Measurements from ENCODE around the gene ZNF3. TPM values are rescaled to one million over a fixed set of nuclear protein-coding genes. Genes with fewer than 3 reads are reported as not detected.
A peak's percentile ranks its signal among the peaks of the same experiment; 100 is the strongest.

ZNF3 gene
- polyA plus RNA-seq, 3 donors: 7.1 to 13.4 (median 8.9) TPM

- H3K36me3 ChIP-seq (replicated peaks in 1 of 2; ENCODE audit: control insufficient read depth in 1 of 2, insufficient read depth in 2 of 2, low read length in 2 of 2): peaks cover 30% of the 10 kb centered on the region in 2 donors
- no peak for DNase-seq
- intact Hi-C loops (cut with micrococcal nuclease): loop anchor here (10.0 kb wide), 1 partner anchor 73 kb away; the partner anchor contains the start of gene ZKSCAN1 (in 2 of the 2)
- peak overlapping the region; percentile 94 to 96 (median 95) for H3K4me3 ChIP-seq (replicated peaks in 1 of 3; ENCODE audit: low read depth in 2 of 3, low read length in 3 of 3)
- H3K4me1 ChIP-seq (ENCODE audit: control insufficient read depth in 1 of 2, insufficient read depth in 2 of 2, low read length in 2 of 2): peaks cover 23 to 34% of the 10 kb centered on the region in 2 donors
- peak overlapping the region; percentile 98 for H3K4me2 ChIP-seq (replicated peaks; ENCODE audit: extremely low read depth, low read length, poor library complexity, severe bottlenecking)
- no peaks in the 10 kb centered on the region for H4K20me1 ChIP-seq (ENCODE audit: insufficient read depth, low read length)
- Mint-ChIP-seq H3K4me1 (peaks cover 24% of the 10 kb centered on the region), H3K27me3 (ENCODE audit: low read depth in 3 of 3) (peaks cover 4 to 8% (median 7%) of the 10 kb centered on the region in 3 donors), H3K4me3 (peak overlapping the region; percentile 87 to 92), H3K36me3 (peaks cover 29 to 30% of the 10 kb centered on the region in 2 donors), H3K27ac (peak overlapping the region; percentile 56 to 93 (median 90)), H3K9me3 (peaks cover 0 to 2% (median 0%) of the 10 kb centered on the region in 7 donors)
- H3K27ac ChIP-seq (ENCODE audit: low read depth in 1 of 2, low read length in 2 of 2): peak overlapping the region; percentile 43 to 78
- peak overlapping the region; percentile 81 for H3K9ac ChIP-seq (ENCODE audit: insufficient read depth, low read length, poor library complexity, severe bottlenecking)
- peaks cover 12% of the 10 kb centered on the region for H3K79me2 ChIP-seq (ENCODE audit: insufficient read depth, low read length)
- H2AFZ ChIP-seq (ENCODE audit: insufficient read depth, low read depth, low read length, poor library complexity, severe bottlenecking): peak overlapping the region; percentile 94
- no peaks in the 10 kb centered on the region for H3K9me3 ChIP-seq (replicated peaks in 1 of 2; ENCODE audit: control insufficient read depth in 1 of 2, insufficient read depth in 1 of 2, low read length in 2 of 2)
- no peaks in the 10 kb centered on the region for H3K27me3 ChIP-seq (ENCODE audit: control insufficient read depth in 2 of 2, insufficient read depth in 2 of 2, low read length in 2 of 2)
- TF ChIP-seq, protein P1, sequence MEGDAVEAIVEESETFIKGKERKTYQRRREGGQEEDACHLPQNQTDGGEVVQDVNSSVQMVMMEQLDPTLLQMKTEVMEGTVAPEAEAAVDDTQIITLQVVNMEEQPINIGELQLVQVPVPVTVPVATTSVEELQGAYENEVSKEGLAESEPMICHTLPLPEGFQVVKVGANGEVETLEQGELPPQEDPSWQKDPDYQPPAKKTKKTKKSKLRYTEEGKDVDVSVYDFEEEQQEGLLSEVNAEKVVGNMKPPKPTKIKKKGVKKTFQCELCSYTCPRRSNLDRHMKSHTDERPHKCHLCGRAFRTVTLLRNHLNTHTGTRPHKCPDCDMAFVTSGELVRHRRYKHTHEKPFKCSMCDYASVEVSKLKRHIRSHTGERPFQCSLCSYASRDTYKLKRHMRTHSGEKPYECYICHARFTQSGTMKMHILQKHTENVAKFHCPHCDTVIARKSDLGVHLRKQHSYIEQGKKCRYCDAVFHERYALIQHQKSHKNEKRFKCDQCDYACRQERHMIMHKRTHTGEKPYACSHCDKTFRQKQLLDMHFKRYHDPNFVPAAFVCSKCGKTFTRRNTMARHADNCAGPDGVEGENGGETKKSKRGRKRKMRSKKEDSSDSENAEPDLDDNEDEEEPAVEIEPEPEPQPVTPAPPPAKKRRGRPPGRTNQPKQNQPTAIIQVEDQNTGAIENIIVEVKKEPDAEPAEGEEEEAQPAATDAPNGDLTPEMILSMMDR (IDR thresholded peaks at IDR 0.05): no peak
- WGBS (ENCODE audit: insufficient coverage): 93% methylated on average over 6 of the region's 11 CpGs
Measured at GRCh38 chr7:100088095-100088620, 6.6 kb upstream of the ZNF3 start.

DNA sequence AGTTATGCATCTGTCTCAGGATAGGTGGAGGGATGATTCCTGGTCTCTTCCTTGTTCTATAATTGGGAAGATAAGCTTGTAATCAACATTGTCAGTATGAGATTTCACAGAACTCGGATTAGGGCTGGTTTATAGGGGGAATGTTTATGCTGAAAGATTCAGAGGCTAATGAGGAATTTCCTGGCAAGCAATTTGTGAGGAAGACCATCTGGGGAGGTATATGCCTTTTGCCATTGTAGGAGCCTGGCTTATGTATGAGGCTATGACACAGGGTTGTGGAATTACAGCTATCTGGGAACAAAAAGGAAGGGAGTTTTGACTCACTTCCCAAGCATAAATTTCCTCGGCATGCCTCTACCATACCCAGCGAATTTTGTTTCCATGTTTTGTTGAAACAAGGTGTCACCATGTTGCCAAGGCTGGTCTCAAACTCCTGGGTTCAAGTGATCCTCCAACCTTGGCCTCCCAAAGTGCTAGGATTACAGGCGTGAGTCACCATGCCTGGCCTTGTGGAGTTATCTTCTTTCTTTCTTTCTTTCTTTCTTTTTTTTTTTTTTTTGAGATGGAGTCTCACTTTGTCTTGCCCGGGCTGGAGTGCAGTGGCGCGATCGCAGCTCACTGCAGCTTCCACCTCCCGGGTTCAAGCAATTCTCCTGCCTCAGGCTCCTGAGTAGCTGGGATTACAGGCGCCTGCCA lies 5.7 kb upstream of the ZNF3 start:
- no peak overlapping the region for H3K4me3 ChIP-seq (replicated peaks in 1 of 3; ENCODE audit: low read depth in 2 of 3, low read length in 3 of 3)
- TF ChIP-seq, protein P1 (IDR thresholded peaks at IDR 0.05): no peak
- no peaks in the 10 kb centered on the region for H4K20me1 ChIP-seq (ENCODE audit: insufficient read depth, low read length)
- H3K36me3 ChIP-seq (replicated peaks in 1 of 2; ENCODE audit: control insufficient read depth in 1 of 2, insufficient read depth in 2 of 2, low read length in 2 of 2): peaks cover 20 to 21% of the 10 kb centered on the region in 2 donors
- H3K27ac ChIP-seq (ENCODE audit: low read depth in 1 of 2, low read length in 2 of 2): no peak overlapping the region
- no peak for DNase-seq
- H3K4me1 ChIP-seq (ENCODE audit: control insufficient read depth in 1 of 2, insufficient read depth in 2 of 2, low read length in 2 of 2): peaks cover 33 to 44% of the 10 kb centered on the region in 2 donors
- 95% methylated on average over 3 of the region's 10 CpGs for WGBS (ENCODE audit: insufficient coverage)
- H3K4me1 Mint-ChIP-seq: peaks cover 33% of the 10 kb centered on the region
- intact Hi-C loops (cut with micrococcal nuclease): loop anchor here (10.0 kb wide), 1 partner anchor 72 kb away; the partner anchor contains the start of gene ZKSCAN1 (in 2 of the 2)
- H3K27ac Mint-ChIP-seq: no peak overlapping the region
- peaks cover 8 to 15% (median 14%) of the 10 kb centered on the region in 3 donors for H3K27me3 Mint-ChIP-seq (ENCODE audit: low read depth in 3 of 3)
- H3K4me2 ChIP-seq (replicated peaks; ENCODE audit: extremely low read depth, low read length, poor library complexity, severe bottlenecking): no peak overlapping the region
- no peak overlapping the region for H2AFZ ChIP-seq (ENCODE audit: insufficient read depth, low read depth, low read length, poor library complexity, severe bottlenecking)
- H3K79me2 ChIP-seq (ENCODE audit: insufficient read depth, low read length): peaks cover 12% of the 10 kb centered on the region
- H3K9me3 Mint-ChIP-seq: peaks cover 0 to 5% (median 0%) of the 10 kb centered on the region in 7 donors
- no peaks in the 10 kb centered on the region for H3K27me3 ChIP-seq (ENCODE audit: control insufficient read depth in 2 of 2, insufficient read depth in 2 of 2, low read length in 2 of 2)
- H3K36me3 Mint-ChIP-seq: peaks cover 20% of the 10 kb centered on the region in 2 donors
- H3K9ac ChIP-seq (ENCODE audit: insufficient read depth, low read length, poor library complexity, severe bottlenecking): no peak overlapping the region
- H3K4me3 Mint-ChIP-seq: no peak overlapping the region
- no peaks in the 10 kb centered on the region for H3K9me3 ChIP-seq (replicated peaks in 1 of 2; ENCODE audit: control insufficient read depth in 1 of 2, insufficient read depth in 1 of 2, low read length in 2 of 2)

Measured in CD14-positive monocyte (primary cell).